HG03280 (cell line): ENCODE measurements around the gene SLC45A2.
A peak's percentile ranks its signal among the peaks of the same experiment; 100 is the strongest.

Experiments
- ATAC-seq: cut with Tn5 transposase; IDR thresholded peaks from one replicate; pipeline ENCODE4 v1.9.1; 2021; ENCODE audit warnings: mild to moderate bottlenecking, moderate library complexity; ENCODE audit not compliant: unreplicated experiment

Gene SLC45A2

DNA sequence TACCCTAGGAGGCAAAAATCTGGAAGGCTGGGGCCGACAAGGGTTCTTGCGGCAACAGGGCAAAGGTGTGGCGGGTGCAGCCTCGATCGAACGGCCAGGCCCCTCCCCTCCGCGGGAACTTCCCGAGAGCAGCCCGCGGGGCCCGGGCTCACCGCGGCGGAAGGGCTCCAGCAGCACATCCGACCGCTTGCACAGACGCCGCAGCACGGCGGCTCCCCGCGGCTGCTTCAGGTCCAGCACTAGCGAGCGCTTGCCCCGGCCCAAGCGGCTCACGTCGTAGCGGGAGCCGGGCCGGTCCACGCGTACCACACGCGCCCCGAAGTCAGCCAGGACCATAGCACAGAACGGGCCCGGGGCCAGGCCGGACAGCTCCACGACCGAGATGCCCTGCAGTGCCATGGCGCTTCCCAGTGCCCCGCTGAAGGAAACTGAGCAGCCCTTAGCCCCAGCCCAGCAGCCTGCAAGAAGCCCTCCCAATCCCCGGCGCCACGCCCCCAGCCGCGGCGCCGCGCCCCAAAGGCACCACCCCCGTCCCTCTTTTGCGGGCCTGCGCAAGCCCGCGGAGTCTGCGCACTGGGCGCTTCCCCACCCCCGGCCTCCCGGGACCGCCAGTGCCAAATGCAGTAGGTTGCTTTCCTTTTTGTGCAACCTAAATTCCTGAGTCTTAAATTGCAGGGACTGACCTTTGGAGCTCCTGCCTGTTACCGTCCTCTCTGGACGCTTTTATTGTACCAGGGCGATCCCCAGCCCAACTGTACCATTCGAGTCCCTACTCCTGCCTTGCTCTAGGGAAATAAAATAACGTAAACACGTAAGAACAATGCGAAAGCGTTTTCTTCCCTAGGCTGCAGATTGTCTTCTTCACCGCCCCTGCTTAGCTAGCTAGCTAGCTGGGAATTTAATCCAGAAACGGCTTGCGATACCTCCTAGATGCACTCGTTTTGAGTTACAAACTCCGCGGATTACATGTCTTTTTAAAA lies 23.4 kb upstream of the SLC45A2 start, which contains the start of gene AMACR:
Gene AMACR, minus strand, starts transcription at position 430 of the 980 bp plus-strand sequence. Its CDS starts 31 bp downstream, at position 399.
- ATAC-seq: peak; percentile 93

DNA sequence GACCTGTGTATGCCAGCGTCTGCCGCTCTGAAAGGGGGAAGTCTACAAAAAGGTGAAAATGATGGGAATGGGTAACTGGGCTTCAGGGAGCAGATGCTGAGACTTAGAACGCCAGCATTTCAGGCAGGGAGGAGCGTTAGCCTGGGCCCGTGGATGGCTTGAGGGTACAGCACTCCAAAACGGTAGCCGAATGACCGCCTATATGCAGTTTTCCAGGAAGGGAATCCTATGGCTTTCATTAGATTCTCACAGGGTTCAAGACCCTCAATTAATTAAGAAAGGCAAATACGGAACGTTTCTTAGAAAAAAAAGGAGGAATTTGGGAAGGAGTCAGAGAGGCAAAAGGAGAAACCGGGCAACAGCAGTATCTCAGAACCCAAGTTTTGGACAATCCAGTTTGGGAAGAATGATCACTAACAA lies 22.7 kb upstream of the SLC45A2 start:
- no peak for ATAC-seq

DNA sequence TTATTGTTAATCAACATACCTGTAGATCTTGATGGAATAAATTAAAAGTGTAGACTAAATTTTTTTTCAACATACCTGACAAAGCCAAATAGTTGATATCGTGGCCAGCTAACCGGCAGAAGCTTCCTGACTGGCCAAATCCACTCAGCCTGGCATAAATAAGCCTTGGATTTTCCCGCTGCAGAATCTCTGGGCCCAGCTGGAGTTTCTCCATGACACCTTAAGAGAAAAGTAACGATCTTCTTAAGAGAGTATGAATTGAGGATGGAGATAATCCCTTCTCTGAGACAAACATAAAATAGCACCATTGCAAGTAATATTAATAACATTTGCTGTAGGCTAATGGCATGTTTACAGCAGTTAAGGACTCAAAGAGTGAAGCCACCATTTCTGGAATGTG lies 21.2 kb upstream of the SLC45A2 start:
- no peak for ATAC-seq

DNA sequence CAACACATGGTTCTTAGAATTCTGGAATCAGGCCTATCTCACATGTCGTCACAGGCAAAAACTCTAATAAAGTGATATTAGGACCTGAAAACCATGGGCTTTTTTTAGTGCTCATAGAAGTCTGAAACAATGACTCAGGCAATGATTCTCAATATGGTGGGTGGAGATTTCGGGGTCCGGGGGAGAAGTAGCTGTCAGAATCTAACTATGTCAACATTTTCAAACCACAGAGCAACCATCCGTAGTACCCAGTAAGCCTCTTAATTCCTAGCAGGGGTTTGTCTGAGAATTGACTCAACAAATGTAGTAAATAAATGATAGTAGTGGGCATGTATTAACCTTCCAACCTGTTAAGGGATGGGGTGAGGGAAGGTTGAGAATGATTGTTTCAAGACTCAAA lies 20.7 kb upstream of the SLC45A2 start:
- ATAC-seq: no peak

DNA sequence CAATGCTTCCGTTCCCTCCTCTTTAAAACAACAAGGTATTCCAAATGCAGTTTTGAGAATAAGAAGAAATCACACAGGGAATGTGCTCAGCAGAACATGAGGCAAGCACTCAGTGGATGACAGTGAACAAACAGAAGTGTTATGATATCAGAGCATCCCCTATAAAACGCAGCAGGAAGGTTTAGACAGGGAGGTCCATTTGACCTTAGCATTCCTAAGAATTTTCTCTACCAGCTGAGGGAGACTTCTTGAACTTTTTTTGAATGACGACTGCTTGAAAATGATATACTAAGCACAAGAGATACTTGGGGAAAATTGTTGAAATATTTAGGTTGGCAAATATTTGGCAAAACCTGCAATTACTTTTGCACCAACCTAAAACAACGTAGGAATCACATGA lies 19.4 kb upstream of the SLC45A2 start:
- ATAC-seq: no peak

DNA sequence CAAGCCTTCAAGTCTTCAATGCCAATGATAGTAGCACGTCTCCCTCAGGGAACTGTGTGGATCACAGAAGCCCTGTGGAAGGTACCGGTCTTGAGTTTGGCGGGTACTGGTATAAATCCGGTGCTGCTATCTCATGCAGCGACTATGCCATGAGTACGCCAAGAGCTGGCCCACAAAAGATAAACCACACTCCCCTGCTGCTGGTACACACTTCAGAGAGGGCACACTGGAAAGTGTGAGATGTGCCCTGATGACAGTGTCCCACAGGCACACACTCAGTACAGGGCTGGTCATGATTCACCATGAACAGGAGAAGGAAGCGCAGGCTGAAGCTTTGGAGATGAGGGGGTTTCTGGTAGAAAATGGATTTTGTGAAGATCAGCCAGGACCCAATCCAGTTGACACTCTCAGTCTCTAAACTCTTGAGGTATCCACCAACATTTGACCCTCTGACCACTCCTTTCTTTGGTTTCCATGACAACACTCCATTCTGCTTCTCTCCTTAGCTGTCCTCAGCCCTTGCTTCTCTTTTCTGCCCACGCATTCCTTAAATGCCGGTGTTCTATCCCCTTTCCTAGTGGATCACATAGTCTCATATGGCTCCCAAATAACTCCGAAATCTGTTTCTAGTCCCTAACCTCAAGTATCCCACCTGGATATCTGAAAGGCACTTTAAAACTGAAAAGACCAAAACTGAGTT lies 18.3 kb upstream of the SLC45A2 start:
- ATAC-seq: no peak

DNA sequence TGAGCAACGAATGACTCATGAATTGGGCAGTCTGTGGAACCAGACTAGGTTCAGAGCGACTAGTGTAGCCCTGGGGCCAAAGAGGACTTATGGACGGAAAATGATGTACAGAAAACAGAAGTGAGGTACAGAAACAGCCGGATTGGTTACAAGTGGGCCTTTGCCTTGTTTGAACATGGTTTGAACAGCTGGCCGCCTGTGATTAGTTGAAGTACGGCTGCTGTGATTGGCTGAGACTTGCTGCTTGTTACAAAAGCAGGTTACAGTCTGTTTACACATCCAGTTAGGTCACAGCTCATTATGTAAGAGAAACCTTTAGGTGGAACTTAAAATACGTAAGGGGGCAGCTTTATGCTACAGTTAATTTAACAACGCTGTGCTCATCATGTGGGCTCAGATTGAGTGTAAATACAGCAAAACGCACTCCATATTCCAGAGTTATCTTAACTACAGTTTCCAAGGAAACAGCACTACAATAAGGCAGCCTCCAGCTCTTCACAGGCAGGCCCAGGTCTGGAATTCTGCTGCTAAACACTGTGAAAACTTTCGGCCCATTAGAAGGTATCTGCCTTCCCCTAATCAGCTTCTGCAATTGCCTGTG lies 16.8 kb upstream of the SLC45A2 start:
- ATAC-seq: no peak

DNA sequence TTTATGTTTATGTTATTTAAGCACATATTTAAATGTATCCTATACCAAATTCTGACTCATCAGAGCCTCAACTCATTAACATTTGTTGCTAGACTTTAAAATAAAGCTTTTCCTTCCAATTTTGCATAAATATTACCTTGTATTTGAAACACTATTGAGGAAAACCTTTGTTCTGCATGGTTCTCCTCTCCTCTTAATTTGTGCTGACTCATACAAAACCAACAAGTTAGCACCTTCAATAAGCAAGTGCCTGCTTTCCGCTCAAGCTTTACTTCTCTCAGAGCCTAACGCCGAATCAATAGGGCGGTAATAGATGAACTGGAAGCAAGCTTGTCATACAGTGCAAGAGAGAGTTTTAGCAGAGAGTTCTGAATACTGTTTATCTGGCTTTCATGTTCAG lies 15.5 kb upstream of the SLC45A2 start:
- no peak for ATAC-seq

DNA sequence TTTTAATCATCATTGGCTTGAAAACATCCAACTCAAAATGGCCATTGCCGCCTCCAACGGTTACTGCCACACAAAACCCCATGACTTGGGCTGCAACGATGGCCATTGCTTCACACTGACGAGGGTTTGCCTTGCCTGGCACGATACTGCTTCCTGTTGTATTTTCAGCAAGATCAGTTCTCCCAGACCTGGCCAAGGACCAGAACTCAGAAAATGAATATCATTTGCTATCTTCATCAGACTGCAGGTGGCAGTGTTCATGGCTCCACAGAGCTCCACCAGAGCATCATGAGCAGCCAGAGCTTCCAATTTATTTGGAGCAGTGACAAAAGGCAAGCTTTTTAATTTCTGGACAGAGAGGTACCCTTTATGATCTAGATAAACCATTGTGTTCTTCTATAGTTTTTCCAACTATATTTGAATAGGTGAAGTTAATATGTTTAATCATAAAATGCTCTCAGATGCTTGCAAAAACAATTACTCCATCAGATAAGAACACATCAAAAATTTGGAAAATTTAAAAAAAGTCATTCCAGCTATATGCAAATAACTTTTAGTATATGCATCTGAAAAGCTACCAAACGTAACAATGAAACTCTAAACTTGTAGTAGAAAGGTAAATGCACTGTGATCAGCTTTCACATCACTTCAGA lies 13.0 kb upstream of the SLC45A2 start:
- ATAC-seq: peak; percentile 68

DNA sequence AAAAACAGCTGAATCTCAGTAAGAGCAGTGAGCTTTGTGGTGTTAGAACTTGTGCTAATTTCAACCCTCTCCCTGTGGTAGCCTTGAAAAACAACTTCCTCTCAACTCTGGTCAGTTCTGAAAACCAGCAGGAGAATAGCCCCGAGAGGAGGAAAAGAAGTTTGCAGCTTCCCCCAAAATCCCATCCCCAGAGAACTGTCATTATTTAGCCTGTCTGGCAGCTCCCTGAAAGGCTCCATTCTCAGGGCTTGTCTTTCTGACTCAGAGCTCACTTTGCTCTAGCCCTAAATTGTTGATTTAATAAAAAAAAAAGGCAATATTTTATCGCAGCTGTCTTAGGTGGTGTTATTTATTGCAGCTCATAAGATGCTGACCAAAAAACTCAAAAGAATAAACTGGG lies 11.4 kb upstream of the SLC45A2 start:
- no peak for ATAC-seq

DNA sequence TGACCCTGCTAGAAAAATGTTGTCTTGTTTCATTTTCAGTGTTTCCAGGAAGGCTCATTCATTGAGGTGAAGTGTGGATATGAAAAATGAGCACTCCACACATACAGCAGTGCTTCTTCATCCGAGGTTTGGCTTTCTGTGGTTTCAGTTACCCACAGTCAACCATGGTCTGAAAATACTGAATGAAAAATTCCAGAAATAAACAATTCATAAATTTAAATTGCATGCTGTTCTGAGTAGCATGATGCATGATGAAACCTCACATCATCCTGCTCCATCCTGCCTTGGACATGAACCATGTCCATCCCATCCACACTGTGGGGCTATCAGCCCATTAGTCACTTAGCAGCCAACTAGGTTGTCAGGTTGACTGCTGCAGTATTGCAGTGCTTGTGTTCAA lies 10.4 kb upstream of the SLC45A2 start:
- no peak for ATAC-seq

DNA sequence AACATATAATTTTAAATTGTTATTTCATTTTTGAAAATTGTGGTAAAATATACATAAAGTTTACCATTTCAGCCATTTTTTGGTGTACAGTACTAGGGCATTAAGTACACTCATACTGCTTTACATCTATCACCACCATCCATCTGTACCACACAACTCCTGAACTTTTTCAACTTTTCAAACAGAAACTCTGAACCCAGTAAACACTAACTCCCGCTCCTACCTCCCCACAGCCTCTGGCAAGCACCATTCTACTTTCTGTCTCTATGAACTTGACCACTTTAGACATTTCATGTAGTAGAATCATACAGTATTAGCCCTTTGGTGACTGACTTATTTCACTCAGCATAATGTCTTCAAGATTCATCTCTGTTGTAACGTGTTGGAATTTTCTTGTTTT lies 8.4 kb upstream of the SLC45A2 start:
- no peak for ATAC-seq

DNA sequence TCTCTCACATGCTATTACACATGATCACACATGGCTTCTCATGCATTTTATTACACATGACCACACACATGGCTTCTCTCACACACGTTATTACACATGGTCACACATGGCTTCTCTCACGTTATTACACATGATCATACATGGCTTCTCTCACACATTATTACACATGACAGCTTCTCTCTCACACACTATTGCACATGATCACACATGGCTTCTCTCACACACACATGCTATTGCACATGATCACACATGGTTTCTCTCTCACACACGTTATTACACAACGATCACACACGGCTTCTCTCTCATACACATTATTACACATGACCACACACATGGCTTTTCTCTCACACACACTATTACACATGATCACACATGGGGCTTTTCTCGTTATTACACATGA lies 954 bp upstream of the SLC45A2 start:
- ATAC-seq: no peak

DNA sequence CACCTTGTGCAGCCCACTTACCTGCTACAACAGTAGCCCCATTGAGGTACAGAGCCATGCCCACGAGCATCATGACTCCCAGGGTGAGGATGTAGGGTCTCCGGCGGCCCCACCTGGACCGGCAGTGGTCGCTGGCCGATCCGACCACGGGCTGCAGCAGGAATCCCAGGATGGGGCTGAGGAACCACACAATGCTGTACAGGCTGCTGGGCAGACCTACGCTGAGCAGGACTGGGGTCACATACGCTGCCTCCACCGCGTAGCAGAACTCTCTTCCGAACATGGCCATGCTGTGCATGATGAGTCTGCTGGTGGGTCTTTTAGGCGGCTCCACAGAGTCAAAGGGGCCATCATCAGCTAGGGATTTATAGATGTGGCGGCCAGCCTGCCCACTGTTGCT lies 315 bp downstream of the SLC45A2 start:
- ATAC-seq: no peak

DNA sequence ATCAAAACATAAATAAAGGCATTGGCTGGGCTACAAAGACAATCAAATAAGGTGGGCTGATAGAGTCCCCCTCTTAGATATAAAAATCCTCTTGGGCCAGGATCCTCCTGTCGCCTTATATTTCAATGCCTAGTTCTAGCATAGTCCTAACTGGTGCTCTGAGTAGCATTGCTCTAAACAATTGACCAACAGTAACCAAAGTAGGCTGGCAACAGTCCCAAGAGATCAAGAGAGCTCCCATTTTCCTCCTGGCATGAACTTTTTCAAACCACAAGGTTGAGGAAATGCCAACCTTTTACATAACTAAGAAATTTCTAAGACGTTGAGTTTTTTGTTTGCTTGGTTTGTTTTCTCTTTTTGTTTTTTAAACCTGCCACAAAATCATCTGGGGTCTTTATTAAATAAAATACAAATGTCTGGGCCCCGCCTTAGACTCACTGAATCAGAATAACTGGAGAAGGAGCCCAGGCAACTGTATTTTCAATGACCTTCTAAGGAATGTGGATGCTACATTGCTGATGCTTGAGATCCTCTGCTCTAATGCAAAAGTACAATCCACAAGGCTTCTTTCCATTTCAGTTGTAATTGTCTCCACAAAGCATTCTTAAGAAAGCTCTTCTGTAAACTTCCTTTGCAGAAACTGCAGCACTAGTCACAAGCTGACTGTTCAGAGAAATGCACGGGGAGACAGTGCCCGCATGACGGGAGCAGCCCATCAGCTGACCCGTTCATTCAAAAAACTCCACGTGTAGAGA lies 2.9 kb downstream of the SLC45A2 start:
- ATAC-seq: no peak

DNA sequence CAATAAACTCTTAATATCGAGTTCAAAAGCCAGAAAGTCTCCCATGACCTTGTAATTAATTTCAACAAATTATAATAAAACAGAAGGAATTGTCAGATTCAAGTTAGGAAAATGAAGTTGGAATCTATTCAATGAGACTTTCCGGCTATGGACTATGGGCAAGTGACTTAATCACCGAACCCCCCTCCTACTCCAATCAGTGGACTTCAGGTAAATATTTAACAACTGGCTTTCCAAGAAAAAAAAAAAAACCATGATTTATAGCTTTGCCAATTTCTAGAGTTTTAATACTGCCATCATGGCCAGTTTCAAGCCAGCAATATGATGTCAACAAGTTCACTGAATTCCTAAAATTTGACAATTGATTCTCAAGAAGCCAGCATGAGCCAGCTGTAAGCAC lies 4.5 kb downstream of the SLC45A2 start:
- no peak for ATAC-seq

DNA sequence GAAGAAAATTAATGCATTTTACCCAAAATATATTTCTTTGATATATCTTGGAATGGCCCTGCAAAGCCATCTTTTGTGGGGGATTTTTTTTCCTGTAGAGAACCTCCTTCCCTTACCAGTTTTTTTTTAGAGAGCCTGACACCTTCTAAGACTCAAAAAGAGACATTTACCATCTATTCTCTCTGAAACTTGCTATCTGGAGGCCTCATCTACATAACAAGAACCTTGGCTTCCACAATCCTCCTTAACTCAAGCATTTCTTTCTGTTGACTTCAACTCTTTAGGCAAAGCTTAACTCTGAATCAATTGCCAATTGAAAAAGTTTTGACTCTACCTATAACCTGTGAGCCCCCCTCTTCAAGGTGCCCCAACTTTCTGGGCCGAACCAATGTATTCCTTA lies 6.2 kb downstream of the SLC45A2 start:
- no peak for ATAC-seq

DNA sequence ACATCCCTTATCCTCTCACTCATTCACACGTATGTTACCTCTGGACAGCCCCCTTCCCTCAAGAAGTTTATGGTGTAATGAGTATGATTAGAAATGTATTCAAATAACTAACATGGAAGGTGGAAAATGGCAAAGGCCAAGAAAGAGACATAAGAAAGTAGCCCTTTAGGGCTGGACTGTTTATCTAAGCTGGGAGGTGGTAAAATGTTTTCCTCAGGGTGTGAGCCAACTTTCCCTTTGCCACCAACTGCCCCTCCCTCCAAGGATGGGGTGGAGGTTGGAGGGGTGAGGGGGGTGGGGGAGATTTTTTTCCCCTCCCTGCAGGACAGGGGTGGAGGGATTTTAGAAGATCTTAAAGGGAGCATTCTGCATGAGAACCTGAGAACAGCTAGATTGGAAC lies 8.2 kb downstream of the SLC45A2 start:
- no peak for ATAC-seq

DNA sequence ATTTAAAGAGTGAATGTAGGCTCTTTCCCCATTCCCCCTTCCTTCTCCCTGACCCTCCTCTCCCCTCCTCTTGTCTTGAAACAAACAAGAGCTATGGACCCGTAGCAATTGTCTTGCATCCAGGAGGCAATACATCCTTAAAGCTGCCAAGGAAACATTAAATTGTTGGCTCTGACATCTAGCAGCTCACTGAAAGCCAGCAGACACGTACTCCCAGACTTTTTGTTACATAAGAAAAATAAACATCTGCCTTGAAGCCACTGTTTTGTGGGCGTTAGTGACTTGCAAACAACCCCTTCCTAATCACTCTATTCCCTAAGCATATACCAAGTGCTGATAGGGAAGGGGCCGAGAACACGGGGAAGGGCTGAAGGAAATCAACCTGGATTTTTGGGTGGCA lies 8.6 kb downstream of the SLC45A2 start:
- ATAC-seq: no peak

DNA sequence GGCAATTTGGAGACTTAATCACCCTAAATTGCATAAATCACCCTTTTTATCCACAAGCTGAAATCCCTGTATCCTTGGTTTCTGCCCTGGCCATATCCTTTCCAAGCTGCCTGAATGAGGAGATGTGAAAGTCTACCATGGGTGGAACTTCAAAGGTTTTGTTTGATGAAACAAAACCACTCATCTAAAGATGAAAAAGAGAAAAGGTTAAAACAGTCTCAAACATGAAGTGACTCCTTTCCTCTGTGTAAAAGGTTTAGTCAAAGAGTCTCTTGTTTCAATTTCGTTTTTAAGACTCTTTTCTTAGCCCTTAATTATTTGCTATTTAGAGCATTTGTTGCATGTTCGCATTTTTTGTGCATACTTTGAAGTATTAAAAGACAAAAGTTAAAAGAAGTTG lies 11.2 kb downstream of the SLC45A2 start:
- peak; percentile 61 for ATAC-seq
